Superior temporal gyrus (tissue), 1 donor: Measurements from ENCODE around the gene BCR.
A peak's percentile ranks its signal among the peaks of the same experiment; 100 is the strongest.
"Not testable (repeated sequence)": the region's sequence is repeated elsewhere in the genome, so short reads cannot be mapped to it uniquely, and the experiment has no call there.

Experiments
- DNase-seq: peaks from one replicate; pipeline ENCODE4 v3.0.0-alpha.2; 2016; ENCODE audit errors: extremely low spot score

Gene BCR

GRCh38 chr22:23180301-23180892 lies at the start of gene BCR:
BCR (plus strand) TSS chr22:23180509; CDS start chr22:23180961, 452 bp downstream.
- no peak for DNase-seq

GRCh38 chr22:23130697-23131096 lies 49.6 kb upstream of the BCR start:
- no peak for DNase-seq

GRCh38 chr22:23131931-23132330 lies 48.4 kb upstream of the BCR start:
- DNase-seq, result no peak

DNA sequence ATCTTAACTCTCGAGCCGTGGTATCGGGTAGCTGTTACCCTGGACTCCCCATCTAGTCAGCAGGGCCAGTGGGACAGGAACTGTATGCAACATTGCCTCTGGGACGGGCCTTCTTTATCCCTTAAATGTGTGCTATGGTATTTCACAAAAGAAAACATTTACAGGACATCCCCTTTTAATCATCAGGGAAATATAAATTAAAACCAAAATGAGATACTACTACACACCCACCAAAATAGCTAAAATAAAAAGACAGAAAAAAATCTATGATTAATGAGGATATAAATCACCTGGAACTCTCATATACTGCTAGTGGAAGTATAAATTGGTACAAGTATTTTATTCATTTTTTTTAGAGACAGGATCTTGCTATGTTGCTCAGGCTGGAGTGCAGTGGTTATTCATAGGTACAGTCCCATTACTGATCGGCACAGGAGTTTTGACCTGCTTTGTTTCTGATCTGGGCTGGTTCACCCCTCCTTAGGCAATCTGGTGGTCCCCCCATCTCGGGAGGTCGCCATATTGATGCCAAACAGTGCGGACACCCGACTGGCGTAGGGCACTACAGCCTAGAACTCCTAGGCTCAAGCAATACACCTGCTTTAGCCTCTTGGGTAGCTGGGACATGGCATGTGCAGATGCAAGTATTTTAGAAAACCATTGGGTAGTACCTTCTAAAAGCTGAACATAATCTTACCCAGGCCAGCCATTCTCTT lies 47.8 kb upstream of the BCR start:
- DNase-seq, result no peak

- no peak for DNase-seq
Measured at GRCh38 chr22:23133922-23134321, 46.4 kb upstream of the BCR start.

GRCh38 chr22:23136991-23137390 lies 43.3 kb upstream of the BCR start:
- DNase-seq, result not testable (repeated sequence)

DNA sequence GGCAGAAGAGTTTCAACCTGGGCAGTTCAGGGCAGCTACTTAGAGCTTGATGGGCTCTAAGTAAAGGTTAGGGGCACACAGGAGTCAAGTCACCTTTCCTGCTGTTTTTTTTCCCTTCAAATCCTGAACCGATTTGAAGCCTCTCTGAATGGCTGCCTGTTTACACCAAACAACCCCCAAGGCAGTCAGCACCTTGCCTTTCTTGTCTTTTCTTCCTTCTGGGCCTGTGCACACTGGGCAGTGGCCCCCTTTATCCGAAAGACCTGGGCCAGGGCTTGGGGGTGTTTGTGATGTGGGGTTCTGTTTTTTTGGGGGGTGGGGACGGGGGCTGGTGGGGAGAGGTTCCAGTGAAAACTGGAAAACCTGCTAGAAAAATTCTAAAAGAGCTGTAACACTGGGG lies 42.8 kb upstream of the BCR start:
- no peak for DNase-seq

GRCh38 chr22:23137905-23138561 lies 42.3 kb upstream of the BCR start:
- peak; percentile 17 for DNase-seq

DNA sequence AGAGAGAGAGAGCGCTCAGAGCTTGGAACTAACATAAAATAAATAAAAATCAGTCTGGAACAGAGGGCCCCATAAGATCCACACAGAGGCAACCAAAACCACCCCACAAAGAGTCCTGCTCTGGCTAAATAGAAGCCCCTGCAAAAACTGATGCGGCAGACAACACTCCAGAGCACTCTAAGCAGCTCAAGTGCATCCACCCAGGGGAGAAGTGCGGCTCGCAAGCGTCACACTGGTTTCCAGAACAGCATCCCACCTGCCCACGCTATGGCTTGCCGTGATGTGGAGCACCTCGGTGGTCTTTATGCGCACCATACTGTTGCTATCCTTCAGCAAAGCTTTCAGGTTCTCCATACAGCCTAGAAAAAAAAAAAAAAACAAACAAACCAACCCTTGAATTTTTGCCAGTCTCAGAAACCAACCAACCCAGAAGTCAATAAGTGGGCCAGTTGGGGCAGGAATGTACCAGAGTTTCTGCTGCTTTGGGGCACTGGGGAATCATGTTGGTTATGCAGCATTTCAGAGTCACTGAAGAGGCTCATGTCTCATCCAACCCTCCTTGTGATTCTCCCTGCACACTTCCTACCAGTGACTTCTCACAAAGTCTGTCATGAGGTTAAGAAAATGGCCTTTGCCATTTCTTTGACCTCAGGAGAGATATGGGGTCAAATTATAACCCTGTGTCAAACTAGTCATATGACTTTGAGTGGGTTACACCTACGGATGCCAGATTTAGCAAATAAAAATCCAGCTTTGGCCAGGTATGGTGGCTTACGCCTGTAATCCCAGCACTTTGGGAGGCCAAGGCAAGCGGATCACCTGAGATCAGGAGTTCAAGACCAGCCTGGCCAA lies 41.5 kb upstream of the BCR start:
- DNase-seq, result no peak

GRCh38 chr22:23140385-23140784 lies 39.9 kb upstream of the BCR start:
- no peak for DNase-seq

DNA sequence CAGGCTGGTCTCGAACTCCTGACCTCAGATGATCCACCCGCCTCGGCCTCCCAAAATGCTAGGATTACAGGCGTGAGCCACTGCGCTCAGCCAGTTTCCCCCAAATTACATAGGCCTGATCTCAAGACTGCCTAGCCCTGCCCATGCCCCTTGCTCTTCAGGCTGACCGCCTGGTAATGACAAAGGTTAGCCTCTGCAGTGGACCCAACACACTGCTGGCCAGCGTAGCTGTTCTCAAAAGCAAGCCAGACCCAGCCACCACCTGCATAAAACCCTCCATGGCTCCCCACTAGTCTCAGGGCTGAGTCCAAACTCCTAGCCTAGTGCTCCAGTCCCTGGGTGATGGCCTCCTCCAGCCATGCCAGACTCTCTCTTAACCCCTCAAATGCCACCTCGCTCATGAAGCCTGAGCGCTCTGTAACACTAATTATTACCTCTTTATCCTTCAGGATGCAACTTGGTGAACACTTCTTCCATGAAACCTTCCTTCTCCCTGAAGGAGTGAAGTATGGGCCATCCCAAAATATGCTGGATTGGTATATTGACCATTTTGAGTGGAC lies 37.7 kb upstream of the BCR start:
- DNase-seq, result no peak

DNA sequence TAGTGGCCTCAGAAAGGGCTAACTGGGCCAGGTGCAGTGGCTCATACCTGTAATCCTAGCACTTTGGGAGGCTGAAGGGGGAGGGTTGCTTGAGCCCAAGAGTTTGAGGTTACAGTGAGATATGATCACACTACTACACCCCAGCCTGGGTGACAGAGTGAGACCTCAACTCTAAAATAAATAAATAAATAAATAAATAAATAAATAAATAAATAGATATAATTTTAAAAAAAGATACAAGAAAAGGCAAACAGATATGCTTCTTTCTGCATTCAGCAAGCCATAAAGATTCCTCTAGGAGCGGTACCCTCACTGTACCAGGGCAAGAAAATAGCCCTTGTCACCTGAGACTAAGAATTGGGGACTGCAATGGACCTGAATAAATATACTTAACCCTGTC lies 37.2 kb upstream of the BCR start:
- no peak for DNase-seq

DNA sequence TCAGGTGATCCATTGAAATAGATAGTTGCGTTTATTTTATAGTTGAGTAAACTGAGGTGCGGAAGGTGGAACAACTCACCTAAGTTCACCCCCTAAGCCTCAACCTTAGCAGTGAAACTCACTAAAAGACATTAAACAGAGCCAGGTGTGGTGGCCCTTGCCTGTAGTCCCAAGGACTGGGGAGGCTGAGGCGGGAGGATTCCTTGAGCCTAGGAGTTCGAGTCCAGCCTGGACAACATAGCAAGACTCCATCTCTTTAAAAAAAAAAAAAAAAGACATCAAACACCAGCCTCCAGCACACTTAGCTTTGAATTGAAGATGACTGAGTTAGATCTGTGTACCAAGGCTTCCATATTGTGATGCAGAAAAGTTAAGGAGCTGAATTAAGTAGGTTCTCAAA lies 35.9 kb upstream of the BCR start:
- DNase-seq, result no peak

GRCh38 chr22:23144932-23145877 lies 35.1 kb upstream of the BCR start, which contains the start of gene RAB36:
RAB36 (plus strand) TSS chr22:23145477; CDS start chr22:23146617, 1,140 bp downstream.
- DNase-seq, result peak; percentile 93

DNA sequence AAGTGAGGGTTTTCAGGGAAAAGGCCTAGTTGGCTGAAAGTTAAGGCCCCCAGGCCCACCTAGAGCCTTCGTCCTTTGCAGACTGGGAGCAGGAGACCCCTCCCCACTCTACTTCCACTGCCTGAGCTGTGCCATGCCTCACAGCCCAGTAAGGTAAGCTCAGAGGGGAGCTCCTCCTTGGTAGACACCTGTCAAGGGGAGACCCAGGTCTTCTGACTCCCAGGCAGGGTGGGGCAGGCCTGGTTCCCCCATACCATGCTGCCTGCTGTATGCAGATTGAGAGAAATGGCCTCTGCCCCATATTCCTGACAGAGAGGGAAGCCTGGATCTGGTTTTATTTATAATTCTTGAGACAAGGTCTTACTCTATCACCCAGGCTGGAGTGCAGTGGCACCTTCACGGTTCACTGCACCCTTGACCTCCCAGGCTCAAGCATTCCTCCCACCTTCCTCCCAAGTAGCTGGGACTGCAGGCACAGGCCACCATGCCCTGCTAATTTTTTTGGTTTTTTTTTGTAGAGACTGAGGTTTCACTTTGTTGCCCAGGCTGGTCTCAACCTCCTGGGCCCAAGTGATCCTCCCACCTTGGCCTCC lies 34.3 kb upstream of the BCR start:
- no peak for DNase-seq

GRCh38 chr22:23146478-23147205 lies 33.7 kb upstream of the BCR start:
- DNase-seq, result no peak

GRCh38 chr22:23147617-23148387 lies 32.5 kb upstream of the BCR start:
- no peak for DNase-seq

- no peak for DNase-seq
Measured at GRCh38 chr22:23149743-23150238, 30.5 kb upstream of the BCR start.

- no peak for DNase-seq
Measured at GRCh38 chr22:23150762-23151161, 29.5 kb upstream of the BCR start.
